Measurements from ENCODE around the gene CELF2. TPM values are rescaled to one million over a fixed set of nuclear protein-coding genes. Genes with fewer than 3 reads are reported as not detected.
"Not testable (repeated sequence)": the region's sequence is repeated elsewhere in the genome, so short reads cannot be mapped to it uniquely, and the experiment has no call there.

CELF2 gene
- total RNA-seq, 1 donor from 2014 or later, result 27.5 TPM

- no peak for TF ChIP-seq CTCF (IDR thresholded peaks at IDR 0.05; ENCODE audit: unreplicated experiment)
- Mint-ChIP-seq H3K27ac (ENCODE audit: unreplicated experiment) (no peak overlapping the region), H3K36me3 (ENCODE audit: low read depth, unreplicated experiment) (peaks cover 8% of the 10 kb centered on the region), H3K4me3 (ENCODE audit: unreplicated experiment) (no peak overlapping the region), H3K27me3 (ENCODE audit: unreplicated experiment) (no peaks in the 10 kb centered on the region), H3K9me3 (ENCODE audit: unreplicated experiment) (no peaks in the 10 kb centered on the region), H3K4me1 (ENCODE audit: unreplicated experiment) (peaks cover 29% of the 10 kb centered on the region)
- no peak for DNase-seq (ENCODE audit: low spot score)
Measured at GRCh38 chr10:11179516-11180105, 161.9 kb downstream of the CELF2 start.

- no peaks in the 10 kb centered on the region for H3K9me3 Mint-ChIP-seq (ENCODE audit: unreplicated experiment)
- H3K27me3 Mint-ChIP-seq (ENCODE audit: unreplicated experiment), result no peaks in the 10 kb centered on the region
- peak overlapping the region; percentile 1 for H3K4me3 Mint-ChIP-seq (ENCODE audit: unreplicated experiment)
- H3K4me1 Mint-ChIP-seq (ENCODE audit: unreplicated experiment), result peaks cover 26% of the 10 kb centered on the region
- no peak overlapping the region for H3K27ac Mint-ChIP-seq (ENCODE audit: unreplicated experiment)
- DNase-seq (ENCODE audit: low spot score), result no peak
- peaks cover 11% of the 10 kb centered on the region for H3K36me3 Mint-ChIP-seq (ENCODE audit: low read depth, unreplicated experiment)
- TF ChIP-seq CTCF (IDR thresholded peaks at IDR 0.05; ENCODE audit: unreplicated experiment), result no peak
Measured at GRCh38 chr10:11180228-11180627, 162.6 kb downstream of the CELF2 start.

GRCh38 chr10:11181978-11182377, 164.3 kb downstream of the CELF2 start:
- Mint-ChIP-seq H3K9me3 (ENCODE audit: unreplicated experiment) (no peaks in the 10 kb centered on the region), H3K27me3 (ENCODE audit: unreplicated experiment) (no peaks in the 10 kb centered on the region), H3K4me1 (ENCODE audit: unreplicated experiment) (peaks cover 24% of the 10 kb centered on the region), H3K36me3 (ENCODE audit: low read depth, unreplicated experiment) (peaks cover 16% of the 10 kb centered on the region), H3K4me3 (ENCODE audit: unreplicated experiment) (no peak overlapping the region), H3K27ac (ENCODE audit: unreplicated experiment) (no peak overlapping the region)
- no peak for DNase-seq (ENCODE audit: low spot score)
- TF ChIP-seq CTCF (IDR thresholded peaks at IDR 0.05; ENCODE audit: unreplicated experiment), result no peak

GRCh38 chr10:11183015-11183414, 165.3 kb downstream of the CELF2 start:
- TF ChIP-seq CTCF (IDR thresholded peaks at IDR 0.05; ENCODE audit: unreplicated experiment), result no peak
- H3K27me3 Mint-ChIP-seq (ENCODE audit: unreplicated experiment), result no peaks in the 10 kb centered on the region
- no peak for DNase-seq (ENCODE audit: low spot score)
- peaks cover 16% of the 10 kb centered on the region for H3K36me3 Mint-ChIP-seq (ENCODE audit: low read depth, unreplicated experiment)
- H3K9me3 Mint-ChIP-seq (ENCODE audit: unreplicated experiment), result no peaks in the 10 kb centered on the region
- H3K27ac Mint-ChIP-seq (ENCODE audit: unreplicated experiment), result no peak overlapping the region
- H3K4me3 Mint-ChIP-seq (ENCODE audit: unreplicated experiment), result no peak overlapping the region
- H3K4me1 Mint-ChIP-seq (ENCODE audit: unreplicated experiment), result peaks cover 15% of the 10 kb centered on the region

GRCh38 chr10:11184093-11184492, 166.4 kb downstream of the CELF2 start:
- Mint-ChIP-seq H3K9me3 (ENCODE audit: unreplicated experiment) (no peaks in the 10 kb centered on the region), H3K4me3 (ENCODE audit: unreplicated experiment) (no peak overlapping the region), H3K36me3 (ENCODE audit: low read depth, unreplicated experiment) (peaks cover 16% of the 10 kb centered on the region), H3K27ac (ENCODE audit: unreplicated experiment) (no peak overlapping the region), H3K4me1 (ENCODE audit: unreplicated experiment) (peaks cover 9% of the 10 kb centered on the region), H3K27me3 (ENCODE audit: unreplicated experiment) (no peaks in the 10 kb centered on the region)
- no peak for DNase-seq (ENCODE audit: low spot score)
- TF ChIP-seq CTCF (IDR thresholded peaks at IDR 0.05; ENCODE audit: unreplicated experiment), result no peak

- H3K27ac Mint-ChIP-seq (ENCODE audit: unreplicated experiment), result not testable (repeated sequence)
Measured at GRCh38 chr10:11185128-11185665, 167.5 kb downstream of the CELF2 start.

More at GRCh38 chr10:11185128-11185665, 167.5 kb downstream of the CELF2 start:
- not testable (repeated sequence) for DNase-seq (ENCODE audit: low spot score); H3K9me3 Mint-ChIP-seq (ENCODE audit: unreplicated experiment); H3K27me3 Mint-ChIP-seq (ENCODE audit: unreplicated experiment); H3K4me3 Mint-ChIP-seq (ENCODE audit: unreplicated experiment)
- H3K36me3 Mint-ChIP-seq (ENCODE audit: low read depth, unreplicated experiment), result peaks cover 16% of the 10 kb centered on the region
- H3K4me1 Mint-ChIP-seq (ENCODE audit: unreplicated experiment), result peaks cover 13% of the 10 kb centered on the region
